ENCODE results near the gene NUDT16L1.

Gene NUDT16L1

GRCh38 chr16:4651827-4652226 is 41.5 kb upstream of the NUDT16L1 start:
- TF ChIP-seq, protein P1, sequence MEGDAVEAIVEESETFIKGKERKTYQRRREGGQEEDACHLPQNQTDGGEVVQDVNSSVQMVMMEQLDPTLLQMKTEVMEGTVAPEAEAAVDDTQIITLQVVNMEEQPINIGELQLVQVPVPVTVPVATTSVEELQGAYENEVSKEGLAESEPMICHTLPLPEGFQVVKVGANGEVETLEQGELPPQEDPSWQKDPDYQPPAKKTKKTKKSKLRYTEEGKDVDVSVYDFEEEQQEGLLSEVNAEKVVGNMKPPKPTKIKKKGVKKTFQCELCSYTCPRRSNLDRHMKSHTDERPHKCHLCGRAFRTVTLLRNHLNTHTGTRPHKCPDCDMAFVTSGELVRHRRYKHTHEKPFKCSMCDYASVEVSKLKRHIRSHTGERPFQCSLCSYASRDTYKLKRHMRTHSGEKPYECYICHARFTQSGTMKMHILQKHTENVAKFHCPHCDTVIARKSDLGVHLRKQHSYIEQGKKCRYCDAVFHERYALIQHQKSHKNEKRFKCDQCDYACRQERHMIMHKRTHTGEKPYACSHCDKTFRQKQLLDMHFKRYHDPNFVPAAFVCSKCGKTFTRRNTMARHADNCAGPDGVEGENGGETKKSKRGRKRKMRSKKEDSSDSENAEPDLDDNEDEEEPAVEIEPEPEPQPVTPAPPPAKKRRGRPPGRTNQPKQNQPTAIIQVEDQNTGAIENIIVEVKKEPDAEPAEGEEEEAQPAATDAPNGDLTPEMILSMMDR (IDR thresholded peaks at IDR 0.05; ENCODE audit: low read depth, low read length, missing control alignments), result no peak
- no peak overlapping the region for H3K4me3 ChIP-seq (ENCODE audit: low read depth, low read length)
- in situ Hi-C loops (cut with HindIII; ENCODE audit: low sequenced_read_pairs), result no loop called here
- no peak for DNase-seq (ENCODE audit: low read depth)

DNA sequence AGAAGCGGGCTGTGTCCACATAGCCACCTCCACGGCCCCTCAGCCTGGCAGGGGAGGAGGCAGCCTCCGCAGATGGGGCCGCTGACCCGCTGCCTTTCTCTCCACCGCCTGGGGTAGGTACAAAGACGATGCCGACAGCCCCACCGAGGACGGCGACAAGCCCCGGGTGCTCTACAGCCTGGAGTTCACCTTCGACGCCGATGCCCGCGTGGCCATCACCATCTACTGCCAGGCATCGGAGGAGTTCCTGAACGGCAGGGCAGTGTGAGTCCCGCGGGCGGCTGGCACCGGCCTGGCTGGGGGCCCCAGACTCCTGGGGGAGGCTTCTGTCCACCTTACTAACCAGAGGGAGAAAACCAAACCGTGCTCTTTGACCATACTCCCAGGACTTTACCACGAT is 40.8 kb upstream of the NUDT16L1 start:
- in situ Hi-C loops (cut with HindIII; ENCODE audit: low sequenced_read_pairs), result no loop called here
- TF ChIP-seq, protein P1 (IDR thresholded peaks at IDR 0.05; ENCODE audit: low read depth, low read length, missing control alignments), result no peak

GRCh38 chr16:4654011-4654963 is 39.1 kb upstream of the NUDT16L1 start:
- TF ChIP-seq, protein P1 (IDR thresholded peaks at IDR 0.05; ENCODE audit: low read depth, low read length, missing control alignments), result no peak
- in situ Hi-C loops (cut with HindIII; ENCODE audit: low sequenced_read_pairs), result no loop called here
- DNase-seq (ENCODE audit: low read depth), result no peak
- H3K4me3 ChIP-seq (ENCODE audit: low read depth, low read length), result no peak overlapping the region

More for the DNA sequence above, 40.8 kb upstream of the NUDT16L1 start:
- no peak for DNase-seq (ENCODE audit: low read depth)
- H3K4me3 ChIP-seq (ENCODE audit: low read depth, low read length), result no peak overlapping the region

GRCh38 chr16:4654964-4655590 is 38.3 kb upstream of the NUDT16L1 start:
- in situ Hi-C loops (cut with HindIII; ENCODE audit: low sequenced_read_pairs), result no loop called here
- DNase-seq (ENCODE audit: low read depth), result no peak
- no peak overlapping the region for H3K4me3 ChIP-seq (ENCODE audit: low read depth, low read length)
- TF ChIP-seq, protein P1 (IDR thresholded peaks at IDR 0.05; ENCODE audit: low read depth, low read length, missing control alignments), result no peak

- in situ Hi-C loops (cut with HindIII; ENCODE audit: low sequenced_read_pairs), result no loop called here
- TF ChIP-seq, protein P1 (IDR thresholded peaks at IDR 0.05; ENCODE audit: low read depth, low read length, missing control alignments), result no peak
- H3K4me3 ChIP-seq (ENCODE audit: low read depth, low read length), result no peak overlapping the region
- DNase-seq (ENCODE audit: low read depth), result no peak
Observed at GRCh38 chr16:4655801-4656200, 37.6 kb upstream of the NUDT16L1 start.

DNA sequence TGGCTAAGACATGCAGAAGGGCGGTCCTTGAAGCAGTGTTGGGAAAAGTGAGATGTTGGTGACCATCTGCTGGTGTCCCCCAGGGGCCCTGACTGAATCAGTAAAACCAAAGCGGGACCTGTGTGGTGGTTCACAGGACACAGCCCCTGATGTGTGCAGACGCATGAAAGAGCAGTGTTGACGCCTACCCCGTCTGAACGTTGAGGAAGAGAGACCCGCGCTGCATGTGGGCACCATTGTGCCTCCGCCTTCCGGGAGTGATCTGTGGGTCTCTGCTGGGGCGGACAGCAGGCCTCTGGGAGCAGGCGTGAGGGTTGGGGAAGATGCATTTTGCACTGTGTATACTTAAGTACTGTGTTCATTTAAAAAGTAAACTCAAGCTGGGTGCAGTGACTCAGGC is 37.1 kb upstream of the NUDT16L1 start:
- no peak for DNase-seq (ENCODE audit: low read depth)
- H3K4me3 ChIP-seq (ENCODE audit: low read depth, low read length), result no peak overlapping the region
- TF ChIP-seq, protein P1 (IDR thresholded peaks at IDR 0.05; ENCODE audit: low read depth, low read length, missing control alignments), result no peak
- in situ Hi-C loops (cut with HindIII; ENCODE audit: low sequenced_read_pairs), result no loop called here

Measured in astrocyte of the cerebellum (primary cell).